Activated CD8-positive, alpha-beta memory T cell treated with anti-CD3 and anti-CD28 coated beads for 24 hours (primary cell): Measurements from ENCODE around the gene COMTD1.
A peak's percentile ranks its signal among the peaks of the same experiment; 100 is the strongest.

Experiments used
- DNase-seq: peaks from one replicate; pipeline ENCODE4 v3.0.0-alpha.2; 2020

COMTD1 gene

DNA sequence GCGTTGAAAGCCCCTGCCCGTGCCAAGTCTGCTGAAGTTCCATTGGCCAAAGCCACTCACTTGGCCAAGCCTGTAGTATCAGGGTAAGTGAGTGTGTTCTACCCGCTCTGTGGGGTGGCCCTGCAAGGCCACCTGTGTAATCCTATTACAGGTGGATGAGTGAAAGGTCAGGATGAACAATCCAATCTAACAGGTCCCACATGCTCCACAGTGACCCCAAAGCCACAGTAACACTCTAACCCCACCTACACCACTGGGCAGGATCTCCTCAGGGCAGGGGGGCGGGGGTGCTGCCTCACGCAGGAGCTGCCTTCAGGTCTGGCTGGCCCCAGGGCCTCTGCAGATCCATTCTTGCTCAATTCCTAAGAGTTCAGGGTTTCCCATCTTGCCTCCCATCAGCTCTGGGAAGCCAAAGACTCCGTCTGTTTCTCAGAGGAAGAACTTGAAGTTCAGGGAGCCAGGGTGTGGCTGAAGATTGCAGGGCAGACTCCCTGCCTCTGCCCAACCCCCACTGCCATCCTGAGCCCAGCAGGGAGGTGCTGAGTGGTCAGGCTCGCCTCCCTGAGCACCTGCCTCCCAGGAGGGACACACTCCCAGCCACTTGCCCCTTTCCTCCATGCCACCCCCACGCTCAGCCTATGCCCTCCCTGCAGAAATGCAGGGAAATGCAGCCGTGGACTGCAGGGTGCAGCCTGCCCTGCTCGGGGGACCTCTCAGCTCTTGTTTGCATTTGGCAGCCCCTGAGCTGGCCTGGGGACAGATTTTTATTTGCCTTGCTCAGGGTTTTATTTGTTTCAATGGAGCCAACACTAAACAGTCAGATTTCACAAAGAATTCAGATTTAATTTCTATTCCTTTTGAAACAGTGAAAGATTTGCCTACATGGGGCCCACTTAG, 9.8 kb upstream of the COMTD1 start:
- DNase-seq = no peak

GRCh38 chr10:75244487-75245353, 9.0 kb upstream of the COMTD1 start:
- no peak for DNase-seq

GRCh38 chr10:75243426-75243825, 7.7 kb upstream of the COMTD1 start:
- DNase-seq = no peak

DNA sequence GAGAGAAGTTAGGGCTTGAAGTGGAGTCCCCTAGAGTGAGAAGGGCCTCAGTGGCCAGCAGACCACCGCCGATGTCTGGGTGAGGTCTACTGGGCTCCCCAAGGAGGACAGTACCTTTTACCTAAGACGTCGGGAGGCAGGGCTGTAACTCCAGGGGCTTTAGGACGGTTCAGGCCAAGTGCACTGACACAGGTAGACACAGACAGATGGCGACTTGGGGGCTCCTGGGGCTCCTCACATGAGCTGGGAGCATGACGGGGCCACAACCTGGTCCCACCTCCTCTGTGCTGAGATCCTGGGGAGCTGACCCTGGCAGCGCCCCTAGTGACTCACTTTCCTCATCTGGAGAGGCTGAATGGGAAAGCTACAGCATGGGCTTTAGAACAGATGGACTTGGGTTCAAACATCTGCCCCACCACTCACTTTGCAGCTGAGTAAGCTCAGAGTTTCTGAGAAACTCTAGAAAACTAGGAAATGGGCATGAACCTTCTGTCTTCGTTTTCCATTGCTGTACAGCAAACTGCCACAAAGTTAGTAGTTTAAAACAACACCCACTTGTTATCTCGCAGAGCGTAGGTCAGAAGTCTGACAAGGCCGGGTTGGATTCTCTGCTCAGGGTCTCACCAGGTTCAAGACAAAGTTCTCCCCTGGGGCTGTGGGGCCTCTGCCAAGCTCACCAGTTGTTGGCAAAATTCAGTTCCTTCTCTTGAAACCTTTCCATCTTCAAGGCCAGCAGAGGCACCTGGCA, 4.7 kb upstream of the COMTD1 start:
- no peak for DNase-seq

DNA sequence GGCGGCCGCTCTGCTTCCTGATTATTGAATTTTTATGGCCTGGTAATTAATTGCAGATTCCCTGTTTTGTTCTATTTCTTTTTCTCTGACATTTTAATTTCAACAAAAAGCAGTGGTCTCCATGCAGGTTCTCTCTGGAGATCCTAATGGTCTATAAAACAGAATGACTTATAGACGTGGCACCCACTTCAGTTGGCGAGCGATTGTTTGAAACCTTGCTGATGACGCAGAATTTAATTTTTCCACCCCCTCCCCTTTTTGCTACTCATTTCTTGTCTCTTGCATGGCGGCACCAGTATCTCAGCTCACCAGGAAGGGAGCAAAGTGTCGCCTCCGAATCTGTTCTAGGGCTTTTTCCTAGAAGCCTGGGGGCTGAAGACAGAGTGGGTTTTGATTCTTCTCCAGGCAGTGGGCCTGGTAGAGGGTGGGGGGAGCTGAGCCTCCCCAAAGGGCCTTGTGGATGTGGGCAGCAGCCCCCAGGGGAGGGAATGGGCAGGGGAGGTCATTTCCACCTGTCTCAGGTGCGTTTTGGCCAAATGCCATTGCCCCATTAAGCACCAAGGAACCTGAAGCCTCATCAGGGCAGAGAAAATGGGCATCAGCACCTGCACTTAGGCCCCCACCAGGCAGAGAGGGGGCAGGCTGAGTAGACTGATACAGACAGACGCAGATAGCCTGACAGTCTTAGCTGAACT, 3.5 kb upstream of the COMTD1 start:
- DNase-seq = no peak

- DNase-seq = no peak
Measured at GRCh38 chr10:75238182-75239095, 2.7 kb upstream of the COMTD1 start.

GRCh38 chr10:75236178-75236825, 545 bp upstream of the COMTD1 start:
- DNase-seq = no peak

- no peak for DNase-seq
Measured at GRCh38 chr10:75234683-75235374, 928 bp downstream of the COMTD1 start.

- DNase-seq = peak; percentile 99
Measured at GRCh38 chr10:75234017-75234682, 1.6 kb downstream of the COMTD1 start.

DNA sequence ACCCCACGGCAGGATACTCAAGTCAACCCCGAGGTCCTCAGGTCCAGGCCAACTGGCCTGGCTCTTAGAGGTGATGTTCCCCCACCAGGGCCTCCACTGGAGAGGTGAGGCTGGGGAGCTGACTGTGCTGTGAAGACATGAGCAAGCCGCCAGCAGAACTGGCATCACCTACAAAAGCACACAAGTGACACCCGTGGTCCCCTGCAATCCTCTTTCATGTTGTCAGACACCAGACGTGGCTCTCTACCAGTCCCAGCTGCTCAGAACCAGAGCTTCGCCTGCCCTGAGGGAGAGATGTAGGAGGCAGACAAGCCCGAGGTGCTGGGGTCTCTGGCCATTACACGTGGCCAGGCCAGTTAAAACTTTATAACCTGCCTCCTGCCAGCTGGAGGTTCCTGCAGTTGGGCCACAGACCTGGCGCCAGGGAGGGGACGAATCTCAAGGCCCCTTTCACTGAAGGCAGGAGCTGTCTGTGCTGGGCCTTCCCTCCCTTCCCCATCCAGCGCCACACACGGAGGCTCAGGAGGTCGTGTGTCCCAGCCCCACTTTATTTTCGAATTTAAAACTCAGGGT, 2.2 kb downstream of the COMTD1 start:
- DNase-seq = no peak

- no peak for DNase-seq
Measured at GRCh38 chr10:75231672-75232581, 3.8 kb downstream of the COMTD1 start.

GRCh38 chr10:75230600-75231038, 5.1 kb downstream of the COMTD1 start:
- peak; percentile 94 for DNase-seq

DNA sequence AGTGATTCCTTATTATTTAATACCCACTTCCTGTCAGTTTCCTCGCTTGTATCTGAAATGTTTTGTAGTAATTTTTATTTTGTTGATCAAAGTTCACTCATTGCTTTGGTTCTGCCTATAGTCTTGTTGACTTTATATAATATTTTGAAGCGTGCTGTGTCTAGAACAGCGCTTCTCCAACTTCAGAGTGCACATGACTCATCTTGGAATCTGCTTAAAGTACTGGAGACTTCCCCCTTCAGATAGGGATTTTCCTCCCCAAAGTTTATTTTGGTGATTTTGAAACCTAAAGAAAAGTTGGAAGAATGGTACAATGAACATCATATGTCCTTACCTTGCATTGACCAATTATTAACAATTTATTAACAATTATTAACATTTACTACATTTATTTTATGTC, 5.8 kb downstream of the COMTD1 start:
- DNase-seq = no peak

DNA sequence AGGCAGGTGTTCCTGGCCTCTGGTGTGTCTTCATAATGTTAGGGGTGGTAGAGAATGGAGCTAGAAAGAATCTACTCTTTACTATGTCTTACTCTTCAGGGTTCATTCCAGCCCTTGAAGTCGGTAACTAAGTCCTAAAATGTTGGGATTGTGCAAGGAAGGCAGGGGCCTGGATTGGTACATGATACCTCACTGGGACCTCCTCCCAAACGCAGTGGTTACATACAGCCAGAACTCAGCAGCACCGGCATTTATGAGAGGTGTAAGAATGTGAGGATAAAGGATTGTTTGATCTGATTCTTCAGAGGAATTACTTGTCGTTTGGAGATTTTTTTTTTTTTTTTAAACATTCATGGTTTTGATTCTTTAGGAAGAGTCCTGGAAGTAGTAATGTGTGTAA, 6.9 kb downstream of the COMTD1 start:
- DNase-seq = no peak

GRCh38 chr10:75228278-75228677, 7.5 kb downstream of the COMTD1 start:
- no peak for DNase-seq

DNA sequence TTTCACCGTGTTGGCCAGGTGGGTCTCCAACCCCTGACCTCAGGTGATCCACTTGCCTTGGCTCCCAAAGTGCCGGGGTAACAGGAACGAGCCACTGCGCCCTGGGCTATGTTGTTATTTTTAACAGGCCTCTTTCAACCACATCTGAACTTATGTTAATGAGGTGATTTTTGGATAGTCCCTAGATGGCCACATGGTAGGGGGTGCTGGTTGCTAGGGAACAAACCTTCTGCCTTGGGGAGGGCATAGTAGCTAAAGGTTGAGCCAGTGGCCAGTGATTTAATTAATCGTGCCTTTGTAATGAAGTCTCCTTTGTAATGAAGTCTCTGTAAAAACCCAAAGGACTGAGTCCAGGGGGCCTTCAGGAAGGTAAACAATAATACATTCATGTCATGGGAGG, 9.1 kb downstream of the COMTD1 start:
- DNase-seq = no peak

DNA sequence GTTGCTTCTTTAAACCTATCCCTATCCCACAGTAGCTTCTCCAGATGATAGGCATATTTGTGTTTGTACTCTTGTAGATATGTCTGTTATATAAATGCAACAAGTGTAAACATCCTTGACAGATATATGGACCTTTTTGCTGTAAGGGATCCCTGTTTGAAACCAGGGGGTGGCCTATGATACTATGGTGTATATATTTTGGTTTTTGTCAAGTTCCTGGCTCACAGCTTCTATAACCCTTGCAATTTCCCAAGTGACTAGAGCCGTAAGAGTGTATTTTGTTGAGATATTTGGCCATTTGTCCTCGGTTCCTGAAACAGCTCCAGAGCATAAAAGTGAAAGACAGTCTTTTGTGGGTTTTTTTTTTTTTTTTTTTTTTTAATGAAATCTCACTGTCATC, 9.7 kb downstream of the COMTD1 start:
- DNase-seq = no peak

DNA sequence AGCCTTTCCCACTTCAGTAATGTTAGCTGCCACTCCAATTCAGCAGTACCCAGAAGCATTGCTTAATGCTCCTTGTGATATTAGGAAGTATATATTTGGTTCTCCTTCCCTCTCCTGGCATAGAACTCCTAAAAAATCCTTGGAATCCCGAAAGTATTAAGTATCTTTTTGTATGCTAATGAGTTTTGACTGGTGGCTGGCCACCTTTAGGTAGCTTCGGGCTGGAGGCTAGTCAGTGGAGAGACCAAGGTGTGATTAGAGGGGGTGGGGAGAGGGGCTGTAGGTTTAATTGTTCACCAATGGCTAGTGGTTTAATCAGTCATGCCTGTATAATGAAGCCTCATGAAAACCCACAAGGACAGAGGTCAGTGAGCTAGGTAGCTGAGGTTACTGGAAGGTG, 12.2 kb downstream of the COMTD1 start:
- DNase-seq = no peak
